ENCODE results near the gene LUZP2. TPM values are rescaled to one million over a fixed set of nuclear protein-coding genes. Genes with fewer than 3 reads are reported as not detected.

Gene LUZP2
- total and polyA plus RNA-seq, 4 donors = 0.04 to 8.8 (median 0.09) TPM; not detected in 1

DNA sequence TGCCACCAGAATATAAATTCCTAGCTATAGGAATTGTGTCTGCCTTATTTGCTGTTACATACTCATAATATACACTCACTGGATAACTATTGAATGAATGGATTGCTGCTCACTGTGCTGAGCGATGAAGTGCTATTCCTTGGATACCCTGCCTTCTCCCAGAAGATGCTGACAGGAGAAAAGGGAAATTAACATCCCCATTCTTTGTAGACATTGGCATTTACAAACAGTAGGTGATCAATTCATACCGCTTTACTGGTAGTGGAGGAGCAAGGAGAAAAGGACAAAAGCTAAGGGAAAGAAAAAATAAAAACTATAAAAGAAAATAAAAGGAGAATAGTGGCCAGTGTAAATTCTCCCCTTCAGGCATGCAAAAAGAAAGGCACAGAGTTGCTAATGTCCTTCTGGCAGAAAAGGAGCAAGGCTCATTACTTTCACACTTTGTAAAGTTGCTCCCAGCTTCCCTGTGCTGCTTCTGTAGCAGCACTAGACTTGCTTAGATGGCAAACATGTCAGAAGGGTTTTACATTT lies 183.0 kb downstream of the LUZP2 start:
- no peaks in the 10 kb centered on the region for H3K9me3 ChIP-seq (ENCODE audit: control insufficient read depth in 4 of 4, insufficient read depth in 3 of 4, low read length in 3 of 4)
- no peak overlapping the region for H3K9ac ChIP-seq (ENCODE audit: insufficient read depth in 1 of 2, low read length in 2 of 2)
- no peak overlapping the region for H3K27ac ChIP-seq (ENCODE audit: low read depth in 1 of 2, low read length in 1 of 2)
- TF ChIP-seq, protein P1, sequence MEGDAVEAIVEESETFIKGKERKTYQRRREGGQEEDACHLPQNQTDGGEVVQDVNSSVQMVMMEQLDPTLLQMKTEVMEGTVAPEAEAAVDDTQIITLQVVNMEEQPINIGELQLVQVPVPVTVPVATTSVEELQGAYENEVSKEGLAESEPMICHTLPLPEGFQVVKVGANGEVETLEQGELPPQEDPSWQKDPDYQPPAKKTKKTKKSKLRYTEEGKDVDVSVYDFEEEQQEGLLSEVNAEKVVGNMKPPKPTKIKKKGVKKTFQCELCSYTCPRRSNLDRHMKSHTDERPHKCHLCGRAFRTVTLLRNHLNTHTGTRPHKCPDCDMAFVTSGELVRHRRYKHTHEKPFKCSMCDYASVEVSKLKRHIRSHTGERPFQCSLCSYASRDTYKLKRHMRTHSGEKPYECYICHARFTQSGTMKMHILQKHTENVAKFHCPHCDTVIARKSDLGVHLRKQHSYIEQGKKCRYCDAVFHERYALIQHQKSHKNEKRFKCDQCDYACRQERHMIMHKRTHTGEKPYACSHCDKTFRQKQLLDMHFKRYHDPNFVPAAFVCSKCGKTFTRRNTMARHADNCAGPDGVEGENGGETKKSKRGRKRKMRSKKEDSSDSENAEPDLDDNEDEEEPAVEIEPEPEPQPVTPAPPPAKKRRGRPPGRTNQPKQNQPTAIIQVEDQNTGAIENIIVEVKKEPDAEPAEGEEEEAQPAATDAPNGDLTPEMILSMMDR (IDR thresholded peaks at IDR 0.05; ENCODE audit: control extremely low read depth, extremely low read depth) = no peak
- WGBS, 2 donors = 75 to 79% methylated on average over 2 of the region's 2 CpGs
- H3K27me3 ChIP-seq (ENCODE audit: control insufficient read depth in 3 of 3, insufficient read depth in 3 of 3, low read length in 2 of 3) = no peaks in the 10 kb centered on the region
- ATAC-seq (ENCODE audit: insufficient read depth, low FRiP score) = no peak
- no peak overlapping the region for H3K4me3 ChIP-seq
- no peak for DNase-seq
- H3K36me3 ChIP-seq (ENCODE audit: control insufficient read depth in 4 of 4, insufficient read depth in 4 of 4, low read length in 4 of 4) = no peaks in the 10 kb centered on the region
- no peaks in the 10 kb centered on the region for H3K4me1 ChIP-seq (ENCODE audit: control insufficient read depth in 5 of 5, insufficient read depth in 5 of 5, low read length in 5 of 5)

DNA sequence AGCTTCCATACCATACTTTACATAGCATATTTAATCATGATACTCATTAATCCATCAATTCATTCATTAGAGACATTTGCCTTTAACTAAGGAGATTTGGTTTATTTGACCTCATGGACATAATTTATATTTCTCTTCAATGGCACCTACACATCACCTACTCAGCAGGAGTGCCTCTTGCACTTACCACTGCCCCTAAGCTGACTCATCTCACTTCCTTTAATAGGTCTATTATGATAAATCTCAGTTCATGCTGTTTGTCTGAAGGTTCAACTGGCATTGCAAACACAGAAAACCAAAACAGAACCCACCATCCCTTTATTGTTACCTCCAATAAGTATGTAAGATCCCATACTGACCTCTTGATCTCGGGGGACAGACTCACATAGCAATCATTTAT lies 186.7 kb downstream of the LUZP2 start:
- H3K4me3 ChIP-seq = no peak overlapping the region
- WGBS, 2 donors = 78 to 86% methylated on average over 1 of the region's 1 CpG
- no peaks in the 10 kb centered on the region for H3K4me1 ChIP-seq (ENCODE audit: control insufficient read depth in 5 of 5, insufficient read depth in 5 of 5, low read length in 5 of 5)
- DNase-seq (no peak), ATAC-seq (ENCODE audit: insufficient read depth, low FRiP score) (no peak)
- no peaks in the 10 kb centered on the region for H3K27me3 ChIP-seq (ENCODE audit: control insufficient read depth in 3 of 3, insufficient read depth in 3 of 3, low read length in 2 of 3)
- H3K27ac ChIP-seq (ENCODE audit: low read depth in 1 of 2, low read length in 1 of 2) = no peak overlapping the region
- no peak overlapping the region for H3K9ac ChIP-seq (ENCODE audit: insufficient read depth in 1 of 2, low read length in 2 of 2)
- TF ChIP-seq, protein P1 (IDR thresholded peaks at IDR 0.05; ENCODE audit: control extremely low read depth, extremely low read depth) = no peak
- H3K36me3 ChIP-seq (ENCODE audit: control insufficient read depth in 4 of 4, insufficient read depth in 4 of 4, low read length in 4 of 4) = no peaks in the 10 kb centered on the region
- H3K9me3 ChIP-seq (ENCODE audit: control insufficient read depth in 4 of 4, insufficient read depth in 3 of 4, low read length in 3 of 4) = no peaks in the 10 kb centered on the region

DNA sequence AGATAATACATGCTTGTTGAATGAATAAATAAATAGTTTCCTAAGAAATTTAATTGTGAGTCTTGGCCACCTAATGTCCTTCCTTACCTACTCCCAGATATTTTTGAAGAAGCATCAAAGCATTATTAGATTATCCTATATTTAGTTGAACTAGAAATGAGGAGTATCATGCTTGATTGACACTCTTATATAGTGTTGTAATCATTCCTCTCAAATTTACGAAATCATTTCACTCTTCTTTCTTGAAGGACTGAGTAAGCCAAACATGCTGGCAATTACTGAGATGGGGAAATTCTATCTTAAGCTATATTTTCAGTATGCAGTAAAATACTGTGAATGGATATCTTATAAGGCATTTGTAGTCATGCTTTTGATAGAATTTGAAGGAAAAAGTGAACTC lies 189.0 kb downstream of the LUZP2 start:
- H3K27ac ChIP-seq (ENCODE audit: low read depth in 1 of 2, low read length in 1 of 2) = no peak overlapping the region
- H3K36me3 ChIP-seq (ENCODE audit: control insufficient read depth in 4 of 4, insufficient read depth in 4 of 4, low read length in 4 of 4) = no peaks in the 10 kb centered on the region
- no peaks in the 10 kb centered on the region for H3K27me3 ChIP-seq (ENCODE audit: control insufficient read depth in 3 of 3, insufficient read depth in 3 of 3, low read length in 2 of 3)
- no peak for DNase-seq
- no peaks in the 10 kb centered on the region for H3K4me1 ChIP-seq (ENCODE audit: control insufficient read depth in 5 of 5, insufficient read depth in 5 of 5, low read length in 5 of 5)
- no peaks in the 10 kb centered on the region for H3K9me3 ChIP-seq (ENCODE audit: control insufficient read depth in 4 of 4, insufficient read depth in 3 of 4, low read length in 3 of 4)
- 72 to 76% methylated on average over 1 of the region's 1 CpG for WGBS, 2 donors
- TF ChIP-seq, protein P1 (IDR thresholded peaks at IDR 0.05; ENCODE audit: control extremely low read depth, extremely low read depth) = no peak
- ATAC-seq (ENCODE audit: insufficient read depth, low FRiP score) = no peak
- no peak overlapping the region for H3K4me3 ChIP-seq
- no peak overlapping the region for H3K9ac ChIP-seq (ENCODE audit: insufficient read depth in 1 of 2, low read length in 2 of 2)

DNA sequence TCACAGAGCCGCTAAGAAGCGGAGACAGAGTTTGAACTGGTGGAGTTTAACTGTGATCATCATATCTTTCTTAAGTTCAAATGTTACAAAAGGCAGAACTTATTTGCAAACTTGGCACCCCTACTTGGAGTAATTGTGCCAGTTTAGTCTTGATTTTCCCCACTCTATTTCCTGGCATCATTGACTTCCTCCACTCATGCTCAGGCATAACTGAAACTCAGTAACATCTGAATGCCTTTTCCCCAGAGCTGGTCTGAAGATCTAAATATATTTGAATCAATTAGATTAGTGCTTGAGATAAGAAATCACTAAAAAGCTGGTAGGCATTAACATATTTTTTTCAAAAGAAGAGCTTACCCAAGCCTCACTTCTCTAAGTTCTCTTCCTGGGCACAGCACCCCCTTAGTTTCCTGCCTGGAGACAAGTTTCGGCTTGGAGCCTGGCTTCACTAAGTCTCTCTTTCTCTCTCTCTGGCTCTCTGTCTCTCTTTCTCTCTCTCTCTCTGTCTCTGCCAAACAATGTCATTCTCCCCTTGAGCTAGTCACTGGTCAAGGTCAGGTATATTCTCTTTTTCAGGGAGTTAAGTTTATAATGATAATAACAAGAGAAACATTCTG lies 190.8 kb downstream of the LUZP2 start:
- 82 to 89% methylated on average over 3 of the region's 3 CpGs for WGBS, 2 donors
- H3K9ac ChIP-seq (ENCODE audit: insufficient read depth in 1 of 2, low read length in 2 of 2) = no peak overlapping the region
- no peak for ATAC-seq (ENCODE audit: insufficient read depth, low FRiP score)
- TF ChIP-seq, protein P1 (IDR thresholded peaks at IDR 0.05; ENCODE audit: control extremely low read depth, extremely low read depth) = no peak
- no peak overlapping the region for H3K4me3 ChIP-seq
- no peaks in the 10 kb centered on the region for H3K36me3 ChIP-seq (ENCODE audit: control insufficient read depth in 4 of 4, insufficient read depth in 4 of 4, low read length in 4 of 4)
- no peak overlapping the region for H3K27ac ChIP-seq (ENCODE audit: low read depth in 1 of 2, low read length in 1 of 2)
- H3K9me3 ChIP-seq (ENCODE audit: control insufficient read depth in 4 of 4, insufficient read depth in 3 of 4, low read length in 3 of 4) = no peaks in the 10 kb centered on the region
- no peak for DNase-seq
- H3K4me1 ChIP-seq (ENCODE audit: control insufficient read depth in 5 of 5, insufficient read depth in 5 of 5, low read length in 5 of 5) = no peaks in the 10 kb centered on the region
- no peaks in the 10 kb centered on the region for H3K27me3 ChIP-seq (ENCODE audit: control insufficient read depth in 3 of 3, insufficient read depth in 3 of 3, low read length in 2 of 3)
